Measurements from ENCODE around the gene KCTD14. TPM values are rescaled to one million over a fixed set of nuclear protein-coding genes. Genes with fewer than 3 reads are reported as not detected.

The KCTD14 gene
- total and polyA plus RNA-seq, 9 of the 15 experiments (the other 6 are each of a cell fraction or from before 2014, with no cell fraction given) = 0.04 to 0.30 (median 0.11) TPM; not detected in 2

- TF ChIP-seq HDAC8 (tag; IDR thresholded peaks at IDR 0.05) (no peak), ZNF79 (CRISPR knock-in tag; IDR thresholded peaks at IDR 0.05; ENCODE audit: low read depth) (no peak), ZBTB7A (IDR thresholded peaks at IDR 0.05; ENCODE audit: borderline replicate concordance, control insufficient read depth, low read depth, low read length) (peak; percentile 57; the same call in 1 of the 2 replicates), RBM34 (IDR thresholded peaks at IDR 0.05; ENCODE audit: borderline replicate concordance, insufficient read depth, low read length) (no peak), HDGF (IDR thresholded peaks at IDR 0.05) (no peak), XRCC5 (IDR thresholded peaks at IDR 0.05; ENCODE audit: low read depth, low read length) (peak; percentile 91; the same call in 1 of the 2 replicates), REST (IDR thresholded peaks at IDR 0.05; ENCODE audit: borderline replicate concordance) (peak; percentile 88), REST (CRISPR knock-in tag; IDR thresholded peaks at IDR 0.05; ENCODE audit: low read depth) (no peak), SRF (CRISPR knock-in tag; IDR thresholded peaks at IDR 0.05) (0 out of 4 replicates have a peak, but pooled peaks of 1 of the 2 experiments have one; percentile 26), BHLHE40 (IDR thresholded peaks at IDR 0.05; ENCODE audit: low read length) (peak; percentile 49; the same call in 1 of the 2 replicates), RBM22 (IDR thresholded peaks at IDR 0.05; ENCODE audit: low read depth, low read length, poor library complexity, severe bottlenecking) (peak; percentile 38), ZNF354B (CRISPR knock-in tag; IDR thresholded peaks at IDR 0.05) (no peak), ATF1 (CRISPR knock-in tag; IDR thresholded peaks at IDR 0.05) (no peak), ATF1 (tag; IDR thresholded peaks at IDR 0.05) (0 out of 2 replicates have a peak, but pooled peaks have one; percentile 29)
- TF ChIP-seq, protein P1, sequence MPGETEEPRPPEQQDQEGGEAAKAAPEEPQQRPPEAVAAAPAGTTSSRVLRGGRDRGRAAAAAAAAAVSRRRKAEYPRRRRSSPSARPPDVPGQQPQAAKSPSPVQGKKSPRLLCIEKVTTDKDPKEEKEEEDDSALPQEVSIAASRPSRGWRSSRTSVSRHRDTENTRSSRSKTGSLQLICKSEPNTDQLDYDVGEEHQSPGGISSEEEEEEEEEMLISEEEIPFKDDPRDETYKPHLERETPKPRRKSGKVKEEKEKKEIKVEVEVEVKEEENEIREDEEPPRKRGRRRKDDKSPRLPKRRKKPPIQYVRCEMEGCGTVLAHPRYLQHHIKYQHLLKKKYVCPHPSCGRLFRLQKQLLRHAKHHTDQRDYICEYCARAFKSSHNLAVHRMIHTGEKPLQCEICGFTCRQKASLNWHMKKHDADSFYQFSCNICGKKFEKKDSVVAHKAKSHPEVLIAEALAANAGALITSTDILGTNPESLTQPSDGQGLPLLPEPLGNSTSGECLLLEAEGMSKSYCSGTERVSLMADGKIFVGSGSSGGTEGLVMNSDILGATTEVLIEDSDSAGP (CRISPR knock-in tag; IDR thresholded peaks at IDR 0.05) = no peak
- TF ChIP-seq, protein P2, sequence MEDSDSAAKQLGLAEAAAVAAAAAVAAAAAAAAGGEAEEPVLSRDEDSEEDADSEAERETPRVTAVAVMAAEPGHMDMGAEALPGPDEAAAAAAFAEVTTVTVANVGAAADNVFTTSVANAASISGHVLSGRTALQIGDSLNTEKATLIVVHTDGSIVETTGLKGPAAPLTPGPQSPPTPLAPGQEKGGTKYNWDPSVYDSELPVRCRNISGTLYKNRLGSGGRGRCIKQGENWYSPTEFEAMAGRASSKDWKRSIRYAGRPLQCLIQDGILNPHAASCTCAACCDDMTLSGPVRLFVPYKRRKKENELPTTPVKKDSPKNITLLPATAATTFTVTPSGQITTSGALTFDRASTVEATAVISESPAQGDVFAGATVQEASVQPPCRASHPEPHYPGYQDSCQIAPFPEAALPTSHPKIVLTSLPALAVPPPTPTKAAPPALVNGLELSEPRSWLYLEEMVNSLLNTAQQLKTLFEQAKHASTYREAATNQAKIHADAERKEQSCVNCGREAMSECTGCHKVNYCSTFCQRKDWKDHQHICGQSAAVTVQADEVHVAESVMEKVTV (CRISPR knock-in tag; IDR thresholded peaks at IDR 0.05) = peak; percentile 77
These were observed 22.9 kb upstream of the KCTD14 start (continued) for GRCh38 chr11:78045851-78046485.
